Activated naive CD8-positive, alpha-beta T cell treated with anti-CD3 and anti-CD28 coated beads, Interleukin-2, amount 10 ng/mL, durations not matched to agents 7 days and 5 days (primary cell): ENCODE measurements around the gene ZCWPW2. TPM values are rescaled to one million over a fixed set of nuclear protein-coding genes. Genes with fewer than 3 reads are reported as not detected.
A peak's percentile ranks its signal among the peaks of the same experiment; 100 is the strongest.

Source experiments
- ATAC-seq: fragments of 150-1000 bp; cut with Tn5 transposase; one replicate; pipeline ENCODE4 v1.10.0; 2021; ENCODE audit warnings: low read depth, moderate library complexity
- POLR2A ChIA-PET: fragments of 350-600 bp; sonication (Branson Sonifier 250); formaldehyde crosslinking; loops from one replicate; lab custom pipeline; 2021; ENCODE audit warnings: antibody characterized with exemption; lab: Charles Lee
- DNase-seq: peaks from one replicate; pipeline ENCODE4 v3.0.0; 2021
- H3K27ac Mint-ChIP-seq: one replicate; pipeline ENCODE4 v1.8.0; 2022; ENCODE audit warnings: mild to moderate bottlenecking, mixed read lengths
- H3K27me3 Mint-ChIP-seq: one replicate; pipeline ENCODE4 v1.8.0; 2022; ENCODE audit warnings: mild to moderate bottlenecking, moderate library complexity, mixed read lengths
- H3K36me3 Mint-ChIP-seq: one replicate; pipeline ENCODE4 v1.8.0; 2021; ENCODE audit warnings: mild to moderate bottlenecking, mixed read lengths
- H3K4me1 Mint-ChIP-seq: one replicate; pipeline ENCODE4 v1.8.0; 2021; ENCODE audit warnings: mixed read lengths
- H3K4me3 Mint-ChIP-seq: one replicate; pipeline ENCODE4 v1.8.0; 2022; ENCODE audit warnings: mild to moderate bottlenecking, moderate library complexity, mixed read lengths
- H3K9me3 Mint-ChIP-seq: one replicate; pipeline ENCODE4 v1.8.0; 2021; ENCODE audit warnings: mixed read lengths
- total RNA-seq, 2 experiments: library from RNA; stranded (reverse); gene quantifications; one replicate each; pipeline ENCODE4 v1.2.3, GENCODE V29; 2021

ZCWPW2 gene, protein sequence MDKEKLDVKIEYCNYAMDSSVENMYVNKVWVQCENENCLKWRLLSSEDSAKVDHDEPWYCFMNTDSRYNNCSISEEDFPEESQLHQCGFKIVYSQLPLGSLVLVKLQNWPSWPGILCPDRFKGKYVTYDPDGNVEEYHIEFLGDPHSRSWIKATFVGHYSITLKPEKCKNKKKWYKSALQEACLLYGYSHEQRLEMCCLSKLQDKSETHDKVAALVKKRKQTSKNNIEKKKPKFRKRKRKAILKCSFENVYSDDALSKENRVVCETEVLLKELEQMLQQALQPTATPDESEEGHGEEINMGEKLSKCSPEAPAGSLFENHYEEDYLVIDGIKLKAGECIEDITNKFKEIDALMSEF
- under 1 TPM; 0.25 to 0.79 TPM for total RNA-seq

DNA sequence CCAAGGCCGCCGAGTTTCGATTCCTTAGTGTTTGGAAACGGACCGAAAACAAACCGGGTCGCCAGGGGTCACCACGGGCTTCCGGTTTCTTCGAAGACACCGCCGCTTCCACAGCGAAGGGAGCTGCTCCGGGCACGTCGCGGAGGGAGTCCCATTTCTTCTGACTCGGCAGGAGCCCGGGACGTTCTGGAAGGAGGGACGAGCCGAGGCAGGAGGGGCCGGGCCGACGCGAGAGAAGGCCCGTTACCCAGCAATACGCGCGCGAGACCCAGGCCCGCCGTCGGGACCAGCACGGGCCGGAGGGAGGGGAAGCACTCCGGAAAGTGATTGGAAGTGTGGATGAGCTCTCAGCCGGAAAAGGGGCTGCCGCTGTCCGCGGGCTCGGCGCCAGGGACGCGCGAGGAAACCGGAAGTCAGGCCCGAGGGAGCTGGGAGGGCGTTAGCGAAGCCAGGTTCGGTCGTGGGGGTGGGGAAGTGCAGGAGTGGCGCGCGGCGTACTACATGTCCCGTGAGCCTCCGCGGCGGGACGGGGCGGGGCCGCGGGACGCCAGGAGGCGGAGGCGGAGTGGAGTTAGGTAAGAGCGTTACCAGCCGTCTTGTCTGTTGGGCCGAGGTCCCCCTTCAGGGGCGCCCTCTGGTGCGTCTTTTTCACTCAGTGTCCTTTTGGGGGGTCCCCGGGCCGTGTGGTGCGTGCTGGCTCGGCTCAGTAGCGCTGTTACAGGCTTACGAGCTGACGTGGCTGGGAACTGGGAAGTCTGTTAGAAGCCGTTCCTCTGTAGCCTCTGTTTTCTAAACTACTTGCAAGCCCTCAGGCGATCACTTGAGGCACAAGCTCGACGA, at the start of gene ZCWPW2, which contains the start of gene AZI2:
Gene ZCWPW2, plus strand, starts transcription at position 93 of the 840 bp plus-strand sequence. CDS start 64,348 bp downstream, outside the sequence.
Gene AZI2, minus strand, starts transcription at position 196 of the 840 bp plus-strand sequence. CDS start 8,207 bp downstream, outside the sequence.
- peak within 1 kb of the TSS; percentile 98 for H3K4me3 Mint-ChIP-seq
- peaks cover 36% of the 10 kb centered on the region for H3K36me3 Mint-ChIP-seq
- peaks cover 5% of the 10 kb centered on the region for H3K9me3 Mint-ChIP-seq
- H3K27me3 Mint-ChIP-seq = no peaks in the 10 kb centered on the region
- DNase-seq (peak; percentile 95), ATAC-seq (peak; percentile 84)
- H3K4me1 Mint-ChIP-seq = peaks cover 36% of the 10 kb centered on the region
- H3K27ac Mint-ChIP-seq = peak within 1 kb of the TSS; percentile 99
- POLR2A ChIA-PET = interaction anchor here (0.9 to 2.5 kb wide), 18 partner anchors 9 to 869 kb away, joined by 3 to 20 read pairs (median 4); partner anchors contain the start of genes EOMES and SLC4A7

DNA sequence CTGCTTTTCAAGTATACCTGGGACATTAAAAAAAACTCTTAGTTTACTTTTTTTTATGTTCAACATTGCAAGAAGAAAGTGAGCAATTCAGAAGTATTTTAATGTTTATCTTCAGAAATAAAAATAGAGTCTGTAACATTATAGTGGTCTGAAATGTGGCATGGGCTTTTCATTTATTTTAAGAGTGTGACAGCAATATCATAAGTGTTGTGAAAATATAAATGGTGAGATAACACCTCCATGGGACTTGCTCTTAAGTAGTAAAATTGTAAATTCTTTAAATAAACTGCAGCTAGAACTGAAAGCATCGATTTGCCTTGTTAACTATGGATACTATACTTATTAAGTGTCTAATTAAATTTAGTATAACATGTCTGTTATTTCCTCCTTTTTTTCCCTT, 48.8 kb upstream of the ZCWPW2 start:
- no peak overlapping the region for H3K4me3 Mint-ChIP-seq
- POLR2A ChIA-PET = no interaction called here
- peaks cover 6% of the 10 kb centered on the region for H3K36me3 Mint-ChIP-seq
- H3K27me3 Mint-ChIP-seq = no peaks in the 10 kb centered on the region
- no peaks in the 10 kb centered on the region for H3K9me3 Mint-ChIP-seq
- ATAC-seq = no peak
- H3K4me1 Mint-ChIP-seq = peaks cover 10% of the 10 kb centered on the region
- DNase-seq = no peak
- H3K27ac Mint-ChIP-seq = no peak overlapping the region

DNA sequence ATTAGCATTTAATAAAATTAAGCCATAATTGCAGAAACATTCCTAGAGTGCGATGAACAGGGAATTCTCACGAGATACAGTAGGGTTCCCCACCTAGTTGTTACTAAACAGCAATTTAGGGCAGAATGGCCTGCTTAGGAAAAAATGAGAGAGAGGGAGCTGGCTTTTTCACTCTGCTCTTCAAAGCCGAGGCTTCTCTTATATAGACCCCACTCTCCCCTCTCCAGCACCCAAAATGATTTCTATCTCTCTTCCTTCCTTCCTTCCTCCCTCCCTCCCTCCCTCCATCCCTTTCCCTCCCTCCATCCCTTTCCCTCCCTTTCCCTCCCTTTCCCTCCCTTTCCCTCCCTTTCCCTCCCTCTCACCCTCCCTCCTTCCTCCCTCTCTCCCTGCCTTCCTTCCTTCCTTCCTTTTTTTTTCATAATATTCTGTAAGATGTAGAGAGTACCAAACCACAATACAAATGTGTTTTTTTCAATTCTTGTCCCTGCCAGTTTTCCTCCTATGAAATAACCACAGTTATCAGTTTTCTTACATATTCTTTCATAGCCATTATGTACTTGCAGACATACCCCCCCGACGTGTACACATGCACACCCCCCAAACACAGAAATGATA, 48.1 kb upstream of the ZCWPW2 start:
- peaks cover 6% of the 10 kb centered on the region for H3K4me1 Mint-ChIP-seq
- no peak overlapping the region for H3K27ac Mint-ChIP-seq

GRCh38 chr3:28301688-28302087, 46.8 kb upstream of the ZCWPW2 start:
- no peak for ATAC-seq
- Mint-ChIP-seq H3K4me3 (no peak overlapping the region), H3K9me3 (peaks cover 5% of the 10 kb centered on the region), H3K4me1 (peaks cover 2% of the 10 kb centered on the region), H3K36me3 (peaks cover 6% of the 10 kb centered on the region), H3K27ac (no peak overlapping the region), H3K27me3 (no peaks in the 10 kb centered on the region)
- POLR2A ChIA-PET = no interaction called here
- DNase-seq = no peak

More for the DNA sequence above, 48.1 kb upstream of the ZCWPW2 start:
- ATAC-seq = no peak
- Mint-ChIP-seq H3K9me3 (peaks cover under 1% of the 10 kb centered on the region), H3K4me3 (no peak overlapping the region), H3K36me3 (peaks cover 6% of the 10 kb centered on the region), H3K27me3 (no peaks in the 10 kb centered on the region)
- no peak for DNase-seq
- POLR2A ChIA-PET = no interaction called here

GRCh38 chr3:28308196-28308595, 40.3 kb upstream of the ZCWPW2 start:
- POLR2A ChIA-PET = no interaction called here
- Mint-ChIP-seq H3K27me3 (no peaks in the 10 kb centered on the region), H3K36me3 (peaks cover 2% of the 10 kb centered on the region), H3K4me3 (no peak overlapping the region), H3K9me3 (peaks cover 5% of the 10 kb centered on the region), H3K4me1 (peaks cover 2% of the 10 kb centered on the region), H3K27ac (no peak overlapping the region)
- ATAC-seq (no peak), DNase-seq (no peak)

DNA sequence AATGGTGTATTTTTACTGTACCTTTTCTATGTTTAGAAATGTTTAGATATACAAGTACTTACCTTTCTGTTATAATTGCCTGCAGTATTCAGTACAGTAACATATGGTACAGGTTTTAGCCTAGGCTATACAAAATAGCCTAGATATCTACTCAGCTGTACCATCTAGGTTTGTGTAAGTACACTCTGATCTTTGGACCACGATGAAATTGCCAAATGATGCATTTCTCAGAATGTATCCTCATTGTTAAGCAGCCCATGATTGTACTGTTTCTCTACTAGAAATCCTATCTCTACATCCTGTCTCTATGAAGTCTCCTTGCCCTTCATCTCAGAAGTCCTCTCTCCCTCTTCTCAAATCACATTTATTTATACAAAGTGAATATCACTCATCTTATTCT, 32.8 kb upstream of the ZCWPW2 start:
- no peaks in the 10 kb centered on the region for H3K9me3 Mint-ChIP-seq
- H3K4me1 Mint-ChIP-seq = peaks cover under 1% of the 10 kb centered on the region
- DNase-seq (no peak), ATAC-seq (no peak)
- no peak overlapping the region for H3K4me3 Mint-ChIP-seq
- POLR2A ChIA-PET = no interaction called here
- H3K27me3 Mint-ChIP-seq = no peaks in the 10 kb centered on the region
- H3K27ac Mint-ChIP-seq = no peak overlapping the region
- H3K36me3 Mint-ChIP-seq = peaks cover under 1% of the 10 kb centered on the region

- Mint-ChIP-seq H3K27me3 (no peaks in the 10 kb centered on the region), H3K9me3 (no peaks in the 10 kb centered on the region), H3K4me3 (no peak overlapping the region), H3K36me3 (peaks cover 6% of the 10 kb centered on the region), H3K27ac (no peak overlapping the region), H3K4me1 (peaks cover 6% of the 10 kb centered on the region)
- POLR2A ChIA-PET = no interaction called here
- DNase-seq (no peak), ATAC-seq (no peak)
Measured at GRCh38 chr3:28316226-28316625, 32.3 kb upstream of the ZCWPW2 start.

DNA sequence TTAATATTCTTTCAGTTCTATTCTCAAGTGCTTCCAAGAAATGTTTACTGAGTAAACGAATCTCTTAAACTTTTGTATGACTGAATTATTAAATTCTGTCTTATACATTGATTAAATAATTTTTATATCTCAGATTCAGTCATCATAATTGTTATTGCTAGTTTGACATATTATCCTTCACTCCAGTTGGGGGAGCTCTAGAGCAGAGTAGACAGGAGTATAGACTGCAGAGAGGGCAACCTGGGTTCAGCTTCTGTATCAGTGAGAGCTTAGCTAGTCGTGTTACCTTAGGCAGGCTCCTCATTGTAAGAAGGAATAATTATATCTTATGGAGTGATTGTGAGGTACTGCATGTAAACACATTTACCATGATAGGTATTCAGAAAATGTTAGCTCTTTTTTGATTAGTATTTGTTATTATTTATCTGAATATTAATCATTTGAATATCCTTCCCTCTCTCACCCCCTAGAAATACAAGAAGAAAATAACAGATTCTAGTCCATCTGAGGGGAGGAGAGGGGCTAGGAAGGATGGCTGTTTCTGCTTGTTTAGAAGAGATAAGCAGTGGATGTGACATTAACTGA, 31.0 kb upstream of the ZCWPW2 start:
- ATAC-seq = peak; percentile 88
- DNase-seq = no peak
- Mint-ChIP-seq H3K27ac (no peak overlapping the region), H3K36me3 (peaks cover 7% of the 10 kb centered on the region), H3K4me3 (no peak overlapping the region), H3K27me3 (no peaks in the 10 kb centered on the region), H3K9me3 (no peaks in the 10 kb centered on the region), H3K4me1 (peaks cover 10% of the 10 kb centered on the region)
- POLR2A ChIA-PET = no interaction called here

- Mint-ChIP-seq H3K4me1 (peaks cover 13% of the 10 kb centered on the region), H3K36me3 (peaks cover 21% of the 10 kb centered on the region), H3K4me3 (no peak overlapping the region), H3K9me3 (no peaks in the 10 kb centered on the region), H3K27ac (no peak overlapping the region), H3K27me3 (no peaks in the 10 kb centered on the region)
- DNase-seq (no peak), ATAC-seq (no peak)
- POLR2A ChIA-PET = no interaction called here
Measured at GRCh38 chr3:28320981-28321380, 27.5 kb upstream of the ZCWPW2 start.

DNA sequence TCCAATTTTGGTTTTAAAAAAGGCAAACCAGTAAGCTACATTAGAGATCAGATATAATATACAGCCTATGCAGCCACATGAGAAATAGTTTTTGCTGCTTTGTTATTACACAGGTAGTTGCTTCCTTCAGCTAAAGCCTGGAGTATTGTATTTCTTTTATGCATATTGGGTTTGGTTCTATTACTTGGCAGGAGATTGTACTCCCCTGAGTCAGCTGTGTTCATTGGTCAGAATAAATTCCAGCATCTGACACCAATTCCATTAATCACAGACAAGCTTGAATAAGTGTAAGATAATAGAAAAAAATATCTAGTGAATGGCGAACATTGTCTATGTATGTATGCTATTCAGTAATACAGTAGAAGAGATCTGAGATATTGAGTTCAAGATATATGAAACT, 26.1 kb upstream of the ZCWPW2 start:
- no peak overlapping the region for H3K27ac Mint-ChIP-seq
- DNase-seq (no peak), ATAC-seq (no peak)
- POLR2A ChIA-PET = interaction anchor here (0.8 kb wide), 1 partner anchor 26 kb away, joined by 3 read pairs; the partner anchor contains the start of genes AZI2 and ZCWPW2
- no peaks in the 10 kb centered on the region for H3K9me3 Mint-ChIP-seq
- H3K36me3 Mint-ChIP-seq = peaks cover 21% of the 10 kb centered on the region
- peaks cover 22% of the 10 kb centered on the region for H3K4me1 Mint-ChIP-seq
- no peaks in the 10 kb centered on the region for H3K27me3 Mint-ChIP-seq
- no peak overlapping the region for H3K4me3 Mint-ChIP-seq

GRCh38 chr3:28326458-28326926, 22.0 kb upstream of the ZCWPW2 start:
- Mint-ChIP-seq H3K36me3 (peaks cover 15% of the 10 kb centered on the region), H3K27me3 (no peaks in the 10 kb centered on the region), H3K9me3 (no peaks in the 10 kb centered on the region), H3K4me1 (peaks cover 20% of the 10 kb centered on the region), H3K4me3 (peak overlapping the region; percentile 28), H3K27ac (peak overlapping the region; percentile 55)
- peak; percentile 80 for ATAC-seq
- POLR2A ChIA-PET = interaction anchor here (0.6 to 2.9 kb wide), 3 partner anchors 22 to 841 kb away, joined by 3 to 18 read pairs (median 4); partner anchors contain the start of genes AZI2 and ZCWPW2
- no peak for DNase-seq

DNA sequence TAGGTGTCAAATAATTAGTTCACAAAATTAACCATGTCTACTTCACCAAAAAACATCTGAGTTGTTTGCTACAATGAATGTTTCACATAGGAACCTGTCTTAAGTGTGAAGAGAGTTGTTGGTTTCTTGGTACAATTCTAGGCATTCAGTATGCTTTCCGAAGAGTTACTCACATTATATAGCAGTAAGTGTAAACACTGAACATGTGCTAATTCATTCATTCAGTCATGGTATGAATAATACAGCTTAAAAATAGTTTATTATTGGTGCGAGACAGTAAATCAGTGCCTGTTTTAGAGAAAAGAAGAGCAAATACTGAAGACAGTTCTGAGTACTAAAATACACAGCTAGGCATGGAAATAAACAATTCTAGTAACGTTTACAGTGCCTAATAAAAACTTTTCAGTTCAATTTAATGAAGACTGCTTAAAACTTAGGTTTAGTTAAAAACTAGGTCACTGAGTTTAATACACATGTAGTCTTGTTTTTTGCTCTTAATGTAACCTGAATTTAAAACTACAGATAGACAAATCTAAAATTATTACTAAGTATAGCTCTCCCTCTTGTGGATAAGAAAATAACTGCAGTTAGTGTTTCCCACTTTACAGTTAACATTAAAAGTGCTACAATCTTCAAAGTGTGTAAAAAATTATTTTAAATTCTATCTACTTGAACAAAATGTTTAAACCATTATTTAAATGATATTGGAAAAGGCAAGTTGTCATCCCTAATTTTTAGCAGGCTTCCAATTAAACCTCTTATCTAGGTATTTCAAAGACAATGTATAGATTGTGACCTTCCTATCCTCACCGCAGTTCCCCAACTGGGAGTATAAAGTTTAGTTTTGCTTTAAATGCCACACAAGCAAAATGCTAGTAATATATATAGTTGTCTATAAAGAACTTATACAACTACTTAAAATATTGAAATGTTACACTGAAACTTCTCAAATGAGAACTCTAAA, 20.1 kb upstream of the ZCWPW2 start:
- Mint-ChIP-seq H3K9me3 (no peaks in the 10 kb centered on the region), H3K27ac (no peak overlapping the region), H3K4me1 (peaks cover 19% of the 10 kb centered on the region), H3K36me3 (peaks cover 15% of the 10 kb centered on the region), H3K4me3 (no peak overlapping the region), H3K27me3 (no peaks in the 10 kb centered on the region)
- no peak for DNase-seq
- ATAC-seq = no peak
- POLR2A ChIA-PET = interaction anchor here (0.7 to 2.9 kb wide), 2 partner anchors 20 to 616 kb away, joined by 4 to 18 read pairs; partner anchors contain the start of genes AZI2 and ZCWPW2
